ENCODE results near the gene XPO6.

- TF ChIP-seq CTCF (IDR thresholded peaks at IDR 0.05) (no peak), POLR2A (IDR thresholded peaks at IDR 0.05) (no peak)
These were observed 27.1 kb downstream of the XPO6 start for GRCh38 chr16:28184625-28185024.
